HUDEP-2 (cell line): Measurements from ENCODE around the gene CYP3A4.
"Not testable (repeated sequence)": the region's sequence is repeated elsewhere in the genome, so short reads cannot be mapped to it uniquely, and the experiment has no call there.

Source experiments
- DNase-seq, 76 experiments: peaks; one replicate each; lab custom pipeline; 2025; ENCODE audit not compliant: unreplicated experiment in 76 of 76; lab: John Stamatoyannopoulos, UW

The CYP3A4 gene

GRCh38 chr7:99730238-99730810 is 53.7 kb downstream of the CYP3A4 start:
- no peak for DNase-seq

- no peak for DNase-seq
Measured at GRCh38 chr7:99729486-99730237, 54.3 kb downstream of the CYP3A4 start.

DNA sequence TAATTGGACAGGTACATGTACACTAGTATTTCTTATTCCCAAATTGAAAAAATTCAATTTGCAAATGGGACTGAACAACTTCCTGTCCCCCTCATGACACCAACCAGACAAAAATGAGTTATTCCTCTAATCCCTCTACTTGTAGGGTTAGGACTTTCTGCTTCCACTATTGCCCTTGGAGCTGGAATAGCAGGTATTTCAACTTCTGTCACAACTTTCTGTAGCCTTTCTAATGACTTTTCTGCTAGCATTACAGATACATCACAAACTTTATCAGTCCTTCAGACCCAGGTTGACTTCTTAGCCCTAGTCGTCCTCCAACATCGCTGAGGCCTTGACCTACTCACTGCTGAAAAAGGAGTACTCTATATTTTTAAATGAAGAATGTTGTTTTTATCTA is 55.4 kb downstream of the CYP3A4 start:
- no peak for DNase-seq

GRCh38 chr7:99723201-99723600 is 60.8 kb downstream of the CYP3A4 start:
- DNase-seq, result not testable (repeated sequence)

GRCh38 chr7:99720800-99721595 is 63.0 kb downstream of the CYP3A4 start:
- no peak for DNase-seq

DNA sequence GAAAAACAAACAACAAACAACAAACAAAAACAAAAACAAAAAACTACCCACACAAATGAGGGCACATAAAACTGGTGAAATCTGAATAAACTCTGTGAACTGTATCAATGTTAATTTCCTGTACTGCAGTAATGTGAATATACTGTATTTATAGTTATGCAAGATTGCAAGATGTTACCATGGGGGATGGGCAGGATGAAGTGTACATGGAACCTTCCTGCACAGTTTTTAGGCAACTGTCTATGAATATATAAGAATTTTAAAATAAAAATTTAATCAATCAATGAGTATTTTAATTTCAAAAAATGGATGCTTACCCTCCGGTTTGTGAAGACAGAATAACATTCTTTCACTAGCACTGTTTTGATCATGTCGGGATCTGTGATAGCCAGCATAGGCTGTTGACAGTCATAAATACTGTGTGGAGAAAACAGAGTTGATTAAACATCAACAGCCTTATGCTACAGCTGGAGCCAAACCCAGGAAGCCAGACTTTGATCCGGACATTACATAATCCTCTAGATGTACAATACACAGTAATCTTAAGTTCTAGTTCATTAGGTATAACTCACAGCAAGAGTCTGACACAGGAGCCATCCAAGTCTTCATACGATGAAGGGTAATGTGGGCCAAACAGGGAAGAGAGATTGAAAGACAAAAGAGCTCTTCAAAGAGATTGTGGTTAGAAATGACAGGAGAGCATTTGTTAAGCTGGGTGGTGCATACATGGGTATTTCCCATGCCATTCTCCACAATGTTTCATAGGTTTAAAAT is 63.8 kb downstream of the CYP3A4 start:
- no peak for DNase-seq

GRCh38 chr7:99713995-99714570 is 69.9 kb downstream of the CYP3A4 start:
- no peak for DNase-seq

GRCh38 chr7:99709838-99710578 is 74.0 kb downstream of the CYP3A4 start:
- no peak for DNase-seq

DNA sequence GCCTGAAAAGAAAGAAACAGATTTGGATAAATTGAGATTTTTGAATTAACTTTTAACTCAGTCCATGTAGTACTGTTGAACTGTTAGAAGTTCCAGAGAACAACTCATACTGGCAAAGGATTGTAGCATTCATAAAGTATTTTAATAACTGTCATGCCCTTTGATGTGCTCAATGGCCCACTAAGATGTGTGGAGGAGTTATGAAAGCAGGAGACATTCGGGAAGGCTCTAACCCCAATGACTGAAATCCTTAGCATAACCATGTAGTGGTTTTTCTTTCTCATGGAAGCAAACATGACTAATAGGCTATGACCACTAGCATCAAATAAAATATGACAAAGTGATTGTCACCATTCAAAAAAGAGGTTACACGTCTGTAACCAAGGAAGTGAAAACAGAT is 74.7 kb downstream of the CYP3A4 start:
- no peak for DNase-seq

GRCh38 chr7:99707096-99707495 is 76.9 kb downstream of the CYP3A4 start:
- DNase-seq, result peak in 1 of 76 experiments; percentile 0
